Adrenal gland (tissue), 12 donors: ENCODE data around the gene TARM1. TPM values are rescaled to one million over a fixed set of nuclear protein-coding genes. Genes with fewer than 3 reads are reported as not detected.

Experiments used
- DNase-seq, 7 donors: peaks; one replicate each; pipeline ENCODE4 v3.0.0-alpha.2; 2019 to 2020
- H3K27ac ChIP-seq, 5 donors: fragments of 200-600 bp; sonication (generic) in 4 of 5; 1 replicate in 3 of 5; 2 replicates in 2 of 5; pipeline versions ENCODE4 v1.5.1 to v1.8.0; 2016 to 2020; ENCODE audit warnings: mild to moderate bottlenecking in 1 of 5
- H3K27me3 ChIP-seq: fragments of 200-600 bp; 2 replicates; pipeline ENCODE4 v1.8.0; 2021
- H3K36me3 ChIP-seq, 2 donors: fragments of 200-600 bp; replicated peaks in 1 of 2; 1 replicate in 1 of 2; 2 replicates in 1 of 2; pipeline versions ENCODE4 v1.5.1 to v1.8.0; 2018 to 2022
- H3K4me1 ChIP-seq, 2 donors: fragments of 200-600 bp; replicated peaks in 1 of 2; 1 replicate in 1 of 2; 2 replicates in 1 of 2; pipeline versions ENCODE4 v1.5.1 to v1.8.0; 2018 to 2021
- H3K4me3 ChIP-seq, 4 donors: fragments of 200-600 bp; sonication (generic) in 3 of 4; one replicate each; pipeline ENCODE4 v1.5.1; 2016 to 2018
- H3K9me3 ChIP-seq, 3 donors: fragments of 200-600 bp; sonication (generic) in 1 of 3; replicated peaks in 1 of 3; 1 replicate in 2 of 3; 2 replicates in 1 of 3; pipeline versions ENCODE4 v1.5.1 to v1.8.0; 2016 to 2021
- POLR2A ChIP-seq, 2 donors: fragments of 450-650 bp; IDR thresholded peaks; one replicate each; pipeline ENCODE4 v1.6.1; 2017; ENCODE audit warnings: antibody characterized with exemption in 2 of 2, mild to moderate bottlenecking in 2 of 2, moderate library complexity in 1 of 2
- WGBS, 4 donors: extraction: QIAGEN DNeasy Blood & Tissue Kit in 2 of 4; methylation state at CpG; one replicate each; pipeline versions ENCODE4 v1.1.5 to v1.1.7; 2013 to 2017; 5-methylcytosine and 5-hydroxymethylcytosine counted together
- intact Hi-C, 2 donors: fragments of 100-400 bp; cut with DNase I; formaldehyde crosslinking; loops; one replicate each; pipeline versions ENCODE4 v1.14.1 to v1.15.0; 2022 to 2023
- polyA plus RNA-seq, 3 donors: library from polyadenylated mRNA; stranded (reverse); fragments of 200-250 nt in 2 of 3; fragments of 350-450 nt in 1 of 3; fragmentation: Illumina TruSeq in 1 of 3; extraction: RNeasy Lipid Tissue Mini Kit (QIAGEN cat#74804) in 1 of 3; gene quantifications; one replicate each; pipeline ENCODE4 v1.2.3, GENCODE V29; 2013 to 2014
- total RNA-seq, 9 donors: library from RNA; depleted of rRNA in 4 of 9; stranded (reverse); fragments of >200 nt in 4 of 9; fragments of 120-200 nt in 1 of 9; fragmentation: NEBNext Ultra II Directional in 1 of 9; extraction: Animal tissue kit (Norgen Biotek cat#: 25700) in 1 of 9; gene quantifications; one replicate each; pipeline versions ENCODE4 v1.1.0 to v1.2.4, GENCODE V29; 2013 to 2023
- TF ChIP-seq, protein P1 (sequence below), 6 experiments: fragments of 450-650 bp in 4 of 6; fragments of 200-600 bp in 2 of 6; sonication (generic) in 1 of 6; IDR thresholded peaks; 1 replicate in 5 of 6; 2 replicates in 1 of 6; pipeline versions ENCODE4 v1.5.1 to v1.8.0; 2016 to 2021; ENCODE audit warnings: antibody characterized with exemption in 6 of 6, mild to moderate bottlenecking in 2 of 6, moderate library complexity in 1 of 6
- donor health status: healthy with polysubstance abuse.
- donor health status: Bipolar disorder and iron deficiency.
- donor health status: DM: yes; HTN: yes; CAD: no.
- donor health status: DM: no; HTN: no; CAD: no.
- donor health status: DM: no; HTN: no; CAD: no.
- donor health status: DM: yes; HTN: yes; CAD: no.

TARM1 gene
- total and polyA plus RNA-seq, 12 donors = not detected

DNA sequence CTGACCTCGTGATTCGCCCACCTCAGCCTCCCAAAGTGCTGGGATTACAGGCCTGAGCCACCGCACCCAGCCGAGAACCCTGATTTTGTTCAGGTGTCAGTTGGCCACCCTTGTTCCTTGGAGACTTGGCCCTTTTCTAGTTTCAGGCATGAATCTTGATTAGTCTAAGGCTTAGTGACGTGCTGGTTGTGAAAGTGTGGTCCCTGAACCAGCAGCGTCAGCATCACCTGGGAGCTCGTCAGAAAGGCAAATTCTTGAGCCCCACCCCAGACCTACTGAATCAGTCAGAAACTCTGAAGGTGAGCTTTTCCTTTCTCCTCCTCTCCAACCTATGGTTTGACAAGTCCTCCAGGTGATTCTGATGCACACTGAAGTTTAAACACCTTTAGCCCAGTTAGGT is 54.5 kb downstream of the TARM1 start:
- H3K4me3 ChIP-seq = no peak overlapping the region
- no peak for TF ChIP-seq POLR2A (IDR thresholded peaks at IDR 0.05)
- TF ChIP-seq, protein P1, sequence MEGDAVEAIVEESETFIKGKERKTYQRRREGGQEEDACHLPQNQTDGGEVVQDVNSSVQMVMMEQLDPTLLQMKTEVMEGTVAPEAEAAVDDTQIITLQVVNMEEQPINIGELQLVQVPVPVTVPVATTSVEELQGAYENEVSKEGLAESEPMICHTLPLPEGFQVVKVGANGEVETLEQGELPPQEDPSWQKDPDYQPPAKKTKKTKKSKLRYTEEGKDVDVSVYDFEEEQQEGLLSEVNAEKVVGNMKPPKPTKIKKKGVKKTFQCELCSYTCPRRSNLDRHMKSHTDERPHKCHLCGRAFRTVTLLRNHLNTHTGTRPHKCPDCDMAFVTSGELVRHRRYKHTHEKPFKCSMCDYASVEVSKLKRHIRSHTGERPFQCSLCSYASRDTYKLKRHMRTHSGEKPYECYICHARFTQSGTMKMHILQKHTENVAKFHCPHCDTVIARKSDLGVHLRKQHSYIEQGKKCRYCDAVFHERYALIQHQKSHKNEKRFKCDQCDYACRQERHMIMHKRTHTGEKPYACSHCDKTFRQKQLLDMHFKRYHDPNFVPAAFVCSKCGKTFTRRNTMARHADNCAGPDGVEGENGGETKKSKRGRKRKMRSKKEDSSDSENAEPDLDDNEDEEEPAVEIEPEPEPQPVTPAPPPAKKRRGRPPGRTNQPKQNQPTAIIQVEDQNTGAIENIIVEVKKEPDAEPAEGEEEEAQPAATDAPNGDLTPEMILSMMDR (IDR thresholded peaks at IDR 0.05) = no peak
- H3K9me3 ChIP-seq = no peaks in the 10 kb centered on the region
- DNase-seq = no peak
- no peaks in the 10 kb centered on the region for H3K36me3 ChIP-seq
- peaks cover 8% of the 10 kb centered on the region for H3K27me3 ChIP-seq
- intact Hi-C loops = loop anchor here (5.0 to 10.0 kb wide), 2 partner anchors 182 to 184 kb away; no protein-coding TSS in a partner anchor
- H3K27ac ChIP-seq = no peak overlapping the region
- 48 to 69% (median 65%) methylated on average over 6 to 7 of the region's 7 CpGs for WGBS, 4 donors
- no peaks in the 10 kb centered on the region for H3K4me1 ChIP-seq

DNA sequence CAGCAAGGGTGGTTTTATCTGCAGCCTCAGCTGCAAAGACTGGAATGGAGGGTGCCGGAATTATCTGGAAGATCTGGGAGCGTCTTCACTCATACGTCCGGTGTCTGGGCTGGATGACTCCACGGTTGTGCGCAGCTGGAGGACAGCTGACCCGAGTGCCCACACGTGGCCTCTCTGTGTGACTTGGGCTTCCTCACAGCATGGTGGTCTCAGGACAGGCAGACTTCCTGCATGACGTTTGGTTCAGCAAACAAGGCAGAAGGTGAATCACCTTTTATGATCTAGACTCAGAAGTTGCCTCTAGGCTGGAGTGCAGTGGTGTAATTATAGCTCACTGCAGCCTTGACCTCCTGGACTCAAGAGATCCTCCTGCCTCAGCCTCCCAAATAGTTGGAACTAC is 56.5 kb downstream of the TARM1 start:
- 64 to 76% (median 70%) methylated on average over 8 to 9 of the region's 9 CpGs for WGBS, 4 donors
- intact Hi-C loops = loop anchor here (5.0 to 10.0 kb wide), 4 partner anchors 117 to 232 kb away; partner anchors contain the start of gene CACNG7 (in 1 of the 2)
- Histone ChIP-seq H3K9me3 (no peaks in the 10 kb centered on the region), H3K27me3 (peaks cover 5% of the 10 kb centered on the region), H3K4me3 (no peak overlapping the region), H3K36me3 (no peaks in the 10 kb centered on the region), H3K4me1 (no peaks in the 10 kb centered on the region), H3K27ac (no peak overlapping the region)
- DNase-seq = no peak
- TF ChIP-seq POLR2A (IDR thresholded peaks at IDR 0.05) = no peak
- TF ChIP-seq, protein P1 (IDR thresholded peaks at IDR 0.05) = no peak

DNA sequence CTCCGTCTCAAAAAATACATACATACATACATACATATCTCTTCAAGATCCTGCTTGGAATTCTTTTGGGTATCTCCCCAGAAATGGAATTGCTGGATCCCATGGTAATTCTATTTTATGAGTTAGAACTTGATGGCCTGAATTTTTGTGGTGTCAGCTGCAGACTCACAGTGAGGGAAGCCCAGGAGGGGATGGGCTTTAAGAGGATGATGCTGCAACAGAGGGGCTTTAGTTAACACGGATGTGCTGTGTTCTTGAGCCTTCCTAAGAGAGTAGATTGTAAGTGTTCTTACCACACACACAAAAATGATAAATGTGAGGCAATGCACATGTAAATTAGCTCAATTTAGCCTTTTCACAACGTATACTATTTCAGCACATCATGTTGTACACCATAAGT is 58.0 kb downstream of the TARM1 start:
- Histone ChIP-seq H3K27me3 (no peaks in the 10 kb centered on the region), H3K4me3 (no peak overlapping the region), H3K9me3 (no peaks in the 10 kb centered on the region), H3K4me1 (no peaks in the 10 kb centered on the region), H3K27ac (no peak overlapping the region), H3K36me3 (no peaks in the 10 kb centered on the region)
- no peak for TF ChIP-seq POLR2A (IDR thresholded peaks at IDR 0.05)
- TF ChIP-seq, protein P1 (IDR thresholded peaks at IDR 0.05) = no peak
- 23 to 43% (median 38%) methylated on average over 3 of the region's 3 CpGs for WGBS, 4 donors
- intact Hi-C loops = loop anchor here (5.0 to 10.0 kb wide), 3 partner anchors 116 to 231 kb away; partner anchors contain the start of gene CACNG7 (in 1 of the 2)
- DNase-seq = no peak

DNA sequence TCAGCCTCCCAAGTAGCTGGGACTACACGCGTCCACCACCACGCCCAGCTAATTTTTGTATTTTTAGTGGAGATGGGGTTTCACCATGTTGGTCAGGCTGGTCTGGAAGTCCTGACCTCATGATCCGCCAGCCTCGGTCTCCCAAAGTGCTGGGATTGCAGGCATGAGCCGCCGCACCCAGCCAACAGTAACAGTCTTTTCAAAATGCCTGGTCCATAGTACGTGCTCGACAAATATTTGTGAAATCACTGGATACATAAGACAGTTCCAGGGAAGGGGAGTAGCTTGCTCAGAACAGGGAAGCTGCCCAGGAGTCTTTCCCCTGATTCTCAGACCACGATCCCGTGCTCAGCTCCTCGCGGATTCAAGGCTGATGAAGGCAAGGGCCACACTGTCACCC is 59.2 kb downstream of the TARM1 start:
- intact Hi-C loops = loop anchor here (5.0 to 10.0 kb wide), 3 partner anchors 115 to 230 kb away; partner anchors contain the start of gene CACNG7 (in 1 of the 2)
- H3K9me3 ChIP-seq = no peaks in the 10 kb centered on the region
- H3K36me3 ChIP-seq = no peaks in the 10 kb centered on the region
- TF ChIP-seq POLR2A (IDR thresholded peaks at IDR 0.05) = no peak
- TF ChIP-seq, protein P1 (IDR thresholded peaks at IDR 0.05) = no peak
- H3K4me1 ChIP-seq = no peaks in the 10 kb centered on the region
- 82 to 91% (median 84%) methylated on average over 13 of the region's 13 CpGs for WGBS, 4 donors
- H3K27ac ChIP-seq = no peak overlapping the region
- no peak for DNase-seq
- H3K27me3 ChIP-seq = no peaks in the 10 kb centered on the region
- no peak overlapping the region for H3K4me3 ChIP-seq
